Tibial nerve (tissue), 3 donors: ENCODE data around the gene FSD1.

Experiments used
- POLR2A ChIP-seq, 2 donors: fragments of 450-650 bp; IDR thresholded peaks; one replicate each; pipeline ENCODE4 v1.6.1; 2017; ENCODE audit warnings: antibody characterized with exemption in 2 of 2, mild to moderate bottlenecking in 2 of 2, moderate library complexity in 2 of 2
- TF ChIP-seq, protein P1 (sequence below), 5 experiments: fragments of 200-600 bp in 3 of 5; fragments of 450-650 bp in 2 of 5; sonication (generic) in 3 of 5; IDR thresholded peaks; one replicate each; pipeline ENCODE4 v1.5.1; 2016 to 2019; ENCODE audit warnings: antibody characterized with exemption in 5 of 5, mild to moderate bottlenecking in 3 of 5, moderate library complexity in 2 of 5

DNA sequence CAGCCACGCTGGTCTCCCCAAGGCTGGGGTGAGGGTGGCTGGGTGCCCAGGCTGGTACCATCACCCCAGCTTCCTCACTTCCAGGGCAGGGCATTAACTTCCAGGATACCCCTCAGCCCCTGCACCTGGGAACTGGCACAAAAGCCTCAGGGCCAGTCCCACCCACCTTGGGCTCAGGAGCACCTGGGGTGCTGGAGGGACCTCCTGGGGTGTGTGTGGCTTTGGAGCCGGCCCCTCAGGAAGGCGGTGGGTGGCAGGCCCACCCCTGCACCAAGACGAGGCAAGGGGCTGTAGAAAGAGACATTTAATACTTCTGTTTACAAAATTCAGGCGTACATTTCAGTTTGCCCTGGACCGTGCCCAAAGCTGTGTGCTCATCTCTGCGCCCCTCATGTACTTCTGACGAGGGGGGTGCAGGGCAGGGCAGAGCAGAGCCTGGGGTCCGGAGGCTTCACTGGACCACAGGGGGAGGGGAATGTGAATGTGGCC is 55.7 kb downstream of the FSD1 start:
- TF ChIP-seq, protein P1, sequence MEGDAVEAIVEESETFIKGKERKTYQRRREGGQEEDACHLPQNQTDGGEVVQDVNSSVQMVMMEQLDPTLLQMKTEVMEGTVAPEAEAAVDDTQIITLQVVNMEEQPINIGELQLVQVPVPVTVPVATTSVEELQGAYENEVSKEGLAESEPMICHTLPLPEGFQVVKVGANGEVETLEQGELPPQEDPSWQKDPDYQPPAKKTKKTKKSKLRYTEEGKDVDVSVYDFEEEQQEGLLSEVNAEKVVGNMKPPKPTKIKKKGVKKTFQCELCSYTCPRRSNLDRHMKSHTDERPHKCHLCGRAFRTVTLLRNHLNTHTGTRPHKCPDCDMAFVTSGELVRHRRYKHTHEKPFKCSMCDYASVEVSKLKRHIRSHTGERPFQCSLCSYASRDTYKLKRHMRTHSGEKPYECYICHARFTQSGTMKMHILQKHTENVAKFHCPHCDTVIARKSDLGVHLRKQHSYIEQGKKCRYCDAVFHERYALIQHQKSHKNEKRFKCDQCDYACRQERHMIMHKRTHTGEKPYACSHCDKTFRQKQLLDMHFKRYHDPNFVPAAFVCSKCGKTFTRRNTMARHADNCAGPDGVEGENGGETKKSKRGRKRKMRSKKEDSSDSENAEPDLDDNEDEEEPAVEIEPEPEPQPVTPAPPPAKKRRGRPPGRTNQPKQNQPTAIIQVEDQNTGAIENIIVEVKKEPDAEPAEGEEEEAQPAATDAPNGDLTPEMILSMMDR (IDR thresholded peaks at IDR 0.05), result no peak
- no peak for TF ChIP-seq POLR2A (IDR thresholded peaks at IDR 0.05)
